KG1 (cell line): ENCODE measurements around the gene FOXQ1.
"Not testable (repeated sequence)": the region's sequence is repeated elsewhere in the genome, so short reads cannot be mapped to it uniquely, and the experiment has no call there.

Source experiments
- DNase-seq: peaks from one replicate; lab custom pipeline; 2025; lab: John Stamatoyannopoulos, UW

Gene FOXQ1

GRCh38 chr6:1291381-1291780 lies 20.5 kb upstream of the FOXQ1 start:
- no peak for DNase-seq

- DNase-seq, result no peak
These were observed 16.5 kb upstream of the FOXQ1 start for GRCh38 chr6:1295420-1295819.

- DNase-seq, result no peak
These were observed 15.8 kb upstream of the FOXQ1 start for GRCh38 chr6:1296079-1296478.

GRCh38 chr6:1296542-1296941 lies 15.4 kb upstream of the FOXQ1 start:
- no peak for DNase-seq

- no peak for DNase-seq
These were observed 14.2 kb upstream of the FOXQ1 start for GRCh38 chr6:1297746-1298145.

GRCh38 chr6:1298768-1299167 lies 13.1 kb upstream of the FOXQ1 start:
- DNase-seq, result no peak

- DNase-seq, result no peak
These were observed 5.8 kb upstream of the FOXQ1 start for GRCh38 chr6:1306133-1306532.

GRCh38 chr6:1309366-1309765 lies 2.5 kb upstream of the FOXQ1 start:
- DNase-seq, result no peak

- no peak for DNase-seq
These were observed 1.1 kb upstream of the FOXQ1 start for GRCh38 chr6:1310628-1311399.

- no peak for DNase-seq
These were observed 240 bp downstream of the FOXQ1 start for GRCh38 chr6:1312203-1312472.

- DNase-seq, result no peak
These were observed 822 bp downstream of the FOXQ1 start for GRCh38 chr6:1312473-1313367.

- no peak for DNase-seq
These were observed 1.5 kb downstream of the FOXQ1 start for GRCh38 chr6:1313384-1313766.

GRCh38 chr6:1313767-1314503 lies 2.0 kb downstream of the FOXQ1 start:
- DNase-seq, result no peak

- DNase-seq, result no peak
These were observed 2.7 kb downstream of the FOXQ1 start for GRCh38 chr6:1314617-1315016.

GRCh38 chr6:1315201-1315559 lies 3.3 kb downstream of the FOXQ1 start:
- no peak for DNase-seq

- no peak for DNase-seq
These were observed 3.9 kb downstream of the FOXQ1 start for GRCh38 chr6:1315560-1316386.

- no peak for DNase-seq
These were observed 4.6 kb downstream of the FOXQ1 start for GRCh38 chr6:1316489-1316971.

GRCh38 chr6:1317302-1317815 lies 5.5 kb downstream of the FOXQ1 start:
- no peak for DNase-seq

- DNase-seq, result no peak
These were observed 6.1 kb downstream of the FOXQ1 start for GRCh38 chr6:1318036-1318435.

GRCh38 chr6:1318584-1318983 lies 6.7 kb downstream of the FOXQ1 start:
- not testable (repeated sequence) for DNase-seq

- DNase-seq, result no peak
These were observed 9.8 kb downstream of the FOXQ1 start for GRCh38 chr6:1321738-1322137.

- no peak for DNase-seq
These were observed 10.3 kb downstream of the FOXQ1 start for GRCh38 chr6:1322156-1322555.
